Smooth muscle cell (in vitro differentiated cells): ENCODE results near the gene KIAA1328. TPM values are rescaled to one million over a fixed set of nuclear protein-coding genes. Genes with fewer than 3 reads are reported as not detected.

Source experiments
- DNase-seq: peaks from one replicate; lab custom pipeline; 2025; ENCODE audit not compliant: unreplicated experiment; lab: John Stamatoyannopoulos, UW
- H2AFZ ChIP-seq: fragments of 200-600 bp; sonication (generic); 2 replicates; pipeline ENCODE4 v1.6.0; 2016; ENCODE audit warnings: antibody characterized with exemption, low read depth, mild to moderate bottlenecking
- H3F3A ChIP-seq: fragments of 200-600 bp; sonication (generic); 2 replicates; pipeline ENCODE4 v1.6.0; 2017; ENCODE audit warnings: antibody characterized with exemption, low read depth
- H3K27ac ChIP-seq: fragments of 200-600 bp; sonication (generic); 2 replicates; pipeline ENCODE4 v1.5.1; 2016; ENCODE audit warnings: low read depth, mild to moderate bottlenecking
- H3K27me3 ChIP-seq: fragments of 200-600 bp; sonication (generic); 2 replicates; pipeline ENCODE4 v1.6.1; 2016; ENCODE audit warnings: low read depth, mild to moderate bottlenecking
- H3K36me3 ChIP-seq: fragments of 200-600 bp; sonication (generic); 2 replicates; pipeline ENCODE4 v1.5.1; 2016; ENCODE audit warnings: low read depth
- H3K4me1 ChIP-seq: fragments of 200-600 bp; sonication (generic); 2 replicates; pipeline ENCODE4 v1.5.1; 2016; ENCODE audit warnings: low read depth
- H3K4me2 ChIP-seq: fragments of 200-600 bp; sonication (generic); 2 replicates; pipeline ENCODE4 v1.6.0; 2016; ENCODE audit warnings: mild to moderate bottlenecking
- H3K4me3 ChIP-seq: fragments of 200-600 bp; sonication (generic); 2 replicates; pipeline ENCODE4 v1.5.1; 2016; ENCODE audit warnings: mild to moderate bottlenecking
- H3K79me2 ChIP-seq: fragments of 200-600 bp; sonication (generic); 2 replicates; pipeline ENCODE4 v1.6.0; 2016; ENCODE audit warnings: low read depth, mild to moderate bottlenecking
- H3K9ac ChIP-seq: fragments of 200-600 bp; sonication (generic); 2 replicates; pipeline ENCODE4 v1.6.0; 2016; ENCODE audit warnings: low read depth
- H3K9me3 ChIP-seq: fragments of 200-600 bp; sonication (generic); replicated peaks from 2 replicates; pipeline ENCODE4 v1.5.1; 2016; ENCODE audit warnings: low read depth
- H4K20me1 ChIP-seq: fragments of 200-600 bp; sonication (generic); 2 replicates; pipeline ENCODE4 v1.6.0; 2016; ENCODE audit warnings: low read depth
- CTCF ChIP-seq: fragments of 200-600 bp; sonication (generic); IDR thresholded peaks from 2 replicates; pipeline ENCODE4 v1.5.1; 2017; ENCODE audit warnings: borderline replicate concordance, mild to moderate bottlenecking, antibody characterized with exemption; ENCODE audit not compliant: insufficient read depth, poor library complexity, severe bottlenecking
- WGBS: methylation state at CpG from one replicate; pipeline ENCODE4 v1.1.7; 2016; ENCODE audit warnings: low lambda C conversion rate; 5-methylcytosine and 5-hydroxymethylcytosine counted together
- polyA plus RNA-seq: library from polyadenylated mRNA; unstranded; fragments of >200 nt; fragmentation: Nextera tagmentation; extraction: Ambion mirVana; gene quantifications from 2 replicates; pipeline ENCODE4 v1.2.1, GENCODE V29; 2016
- total RNA-seq: library from RNA; depleted of rRNA; stranded (reverse); fragments of >200 nt; gene quantifications from 2 replicates; pipeline ENCODE4 v1.2.3, GENCODE V29; 2014

The KIAA1328 gene
- total and polyA plus RNA-seq, 2 experiments from 2014 or later = 2.2 to 11.7 TPM

- TF ChIP-seq CTCF = no peak
- peaks cover 56% of the 10 kb centered on the region for H3K27me3 ChIP-seq
- H2AFZ ChIP-seq = no peak overlapping the region
- H3K4me3 ChIP-seq = no peak overlapping the region
- no peaks in the 10 kb centered on the region for H3K79me2 ChIP-seq
- H3F3A ChIP-seq = peaks cover 3% of the 10 kb centered on the region
- H3K4me2 ChIP-seq = no peak overlapping the region
- no peak for DNase-seq
- H3K9me3 ChIP-seq = no peaks in the 10 kb centered on the region
- H3K36me3 ChIP-seq = no peaks in the 10 kb centered on the region
- H4K20me1 ChIP-seq = no peaks in the 10 kb centered on the region
- H3K27ac ChIP-seq = no peak overlapping the region
- 88% methylated on average over 5 of the region's 5 CpGs for WGBS
- no peak overlapping the region for H3K9ac ChIP-seq
- no peaks in the 10 kb centered on the region for H3K4me1 ChIP-seq
Observed at GRCh38 chr18:37259711-37260110, 430.8 kb downstream of the KIAA1328 start.

GRCh38 chr18:37260367-37261093 is 431.6 kb downstream of the KIAA1328 start:
- DNase-seq = no peak
- no peak overlapping the region for H3K9ac ChIP-seq
- no peak overlapping the region for H3K4me2 ChIP-seq
- no peak overlapping the region for H2AFZ ChIP-seq
- WGBS = 87% methylated on average over 8 of the region's 10 CpGs
- no peaks in the 10 kb centered on the region for H3K79me2 ChIP-seq
- H3K4me1 ChIP-seq = no peaks in the 10 kb centered on the region
- H3K36me3 ChIP-seq = no peaks in the 10 kb centered on the region
- H3F3A ChIP-seq = no peaks in the 10 kb centered on the region
- H4K20me1 ChIP-seq = no peaks in the 10 kb centered on the region
- no peak for TF ChIP-seq CTCF
- H3K4me3 ChIP-seq = no peak overlapping the region
- H3K27ac ChIP-seq = no peak overlapping the region
- peaks cover 52% of the 10 kb centered on the region for H3K27me3 ChIP-seq
- no peaks in the 10 kb centered on the region for H3K9me3 ChIP-seq

GRCh38 chr18:37261246-37261840 is 432.4 kb downstream of the KIAA1328 start:
- DNase-seq = no peak
- no peak overlapping the region for H3K4me3 ChIP-seq
- no peak overlapping the region for H3K4me2 ChIP-seq
- no peak overlapping the region for H3K27ac ChIP-seq
- H3K36me3 ChIP-seq = no peaks in the 10 kb centered on the region
- H3K27me3 ChIP-seq = peaks cover 44% of the 10 kb centered on the region
- no peak for TF ChIP-seq CTCF
- H3K9ac ChIP-seq = no peak overlapping the region
- no peaks in the 10 kb centered on the region for H3K79me2 ChIP-seq
- H3F3A ChIP-seq = no peaks in the 10 kb centered on the region
- 84% methylated on average over 11 of the region's 11 CpGs for WGBS
- H3K9me3 ChIP-seq = no peaks in the 10 kb centered on the region
- H2AFZ ChIP-seq = no peak overlapping the region
- H4K20me1 ChIP-seq = no peaks in the 10 kb centered on the region
- no peaks in the 10 kb centered on the region for H3K4me1 ChIP-seq
